HG03432 (cell line): ENCODE data around the gene LRFN2.

Source experiments
- ATAC-seq: cut with Tn5 transposase; IDR thresholded peaks from one replicate; pipeline ENCODE4 v1.9.1; 2021; ENCODE audit warnings: mild to moderate bottlenecking, moderate library complexity; ENCODE audit not compliant: unreplicated experiment

The LRFN2 gene

DNA sequence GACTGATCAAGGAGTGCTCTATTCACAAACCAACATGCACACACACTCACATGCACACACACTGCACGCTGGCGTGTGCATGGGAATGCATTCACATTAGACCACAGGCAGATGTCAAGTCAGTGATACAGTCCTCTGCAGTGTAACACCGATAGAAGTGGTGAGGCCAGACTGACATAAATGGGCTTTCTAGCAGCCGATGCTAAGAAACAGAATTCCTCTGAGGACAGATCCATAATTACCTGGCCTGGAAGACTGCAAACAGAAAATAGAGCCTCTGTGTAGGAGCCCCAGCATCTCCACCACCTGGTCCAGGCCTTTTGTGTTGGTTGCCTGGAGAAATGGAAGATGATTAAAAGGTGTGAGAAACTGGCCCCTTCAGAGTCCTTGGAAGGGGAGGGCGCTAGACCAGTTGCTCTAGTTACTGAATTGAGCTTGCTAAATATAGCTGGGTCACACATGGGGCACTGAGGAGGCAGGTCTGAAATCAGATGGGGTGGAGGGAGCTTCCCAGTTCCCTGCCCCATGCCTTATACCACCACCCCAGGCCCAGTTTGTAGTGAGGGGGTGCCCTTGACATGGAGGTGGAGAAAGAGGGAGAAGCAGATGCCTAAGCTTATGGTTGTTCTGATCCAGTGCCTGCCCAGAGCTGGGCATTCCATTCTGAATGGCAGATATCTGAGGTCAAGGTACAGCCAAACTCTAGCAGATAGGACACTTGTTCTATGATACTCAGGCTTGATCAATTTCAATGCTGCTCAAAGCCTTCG, 233.8 kb downstream of the LRFN2 start:
- no peak for ATAC-seq

DNA sequence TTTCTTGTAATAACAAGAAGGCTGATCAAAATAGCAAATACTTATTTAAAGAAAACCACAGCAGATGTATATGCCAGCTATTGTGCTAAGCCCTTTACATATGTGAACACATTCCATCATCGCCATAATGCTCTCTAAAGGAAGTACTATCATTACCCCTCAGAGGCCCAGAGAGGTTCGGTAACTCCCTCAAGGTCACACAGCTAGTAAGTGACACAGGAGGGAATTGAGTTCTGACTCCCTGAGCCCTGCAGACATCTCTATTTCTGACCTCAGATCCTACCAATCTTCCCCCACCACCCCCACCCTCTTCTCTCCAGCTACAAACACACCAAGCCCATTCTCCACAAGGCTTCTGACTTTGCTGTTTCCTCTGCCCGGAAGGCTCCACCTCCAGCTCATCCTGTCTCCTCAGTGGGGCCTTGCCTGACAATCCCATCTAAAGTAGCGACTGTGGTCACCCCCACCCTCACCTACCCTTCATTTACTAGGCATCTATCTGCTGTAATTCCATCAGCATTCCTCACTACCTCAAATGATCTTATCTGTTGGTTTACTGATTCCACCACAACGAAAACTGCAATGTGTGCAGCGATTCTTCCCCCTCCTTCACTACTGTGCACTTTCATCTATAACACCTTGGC, 234.5 kb downstream of the LRFN2 start:
- no peak for ATAC-seq

GRCh38 chr6:40352006-40352405, 235.2 kb downstream of the LRFN2 start:
- no peak for ATAC-seq

- no peak for ATAC-seq
These were observed 236.4 kb downstream of the LRFN2 start for GRCh38 chr6:40350747-40351217.

DNA sequence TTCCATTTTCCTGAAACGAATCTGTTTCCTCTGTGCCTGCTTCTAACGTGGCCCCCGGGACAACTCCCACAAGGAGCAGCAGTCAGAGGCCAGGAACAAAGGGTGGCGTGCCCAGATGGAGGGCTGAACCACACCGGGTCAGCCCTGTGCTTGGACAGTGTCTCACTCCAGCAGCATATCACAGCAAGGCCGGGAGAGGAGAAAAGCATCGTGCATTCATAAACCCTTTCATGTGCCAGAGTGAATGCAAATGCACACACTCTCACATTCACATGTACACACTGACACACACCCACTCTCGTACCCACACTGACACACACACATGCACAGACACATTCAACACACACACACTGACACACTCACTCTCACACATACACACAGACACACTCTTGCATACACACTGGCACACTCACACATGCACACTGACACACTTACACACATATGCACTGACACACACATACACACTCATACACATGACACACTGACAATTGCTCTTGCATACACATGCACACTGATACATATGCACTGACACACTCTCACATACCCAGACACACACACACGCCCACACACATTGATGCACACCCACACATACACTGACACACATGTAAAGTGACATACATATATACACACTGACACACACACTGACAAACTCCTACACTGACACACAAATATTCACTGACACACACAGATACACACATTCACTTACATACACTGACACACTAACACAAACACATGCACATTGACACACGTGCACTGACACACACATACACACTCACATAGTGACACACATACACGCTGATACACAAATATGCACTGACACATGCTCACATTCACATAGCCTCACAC, 237.0 kb downstream of the LRFN2 start:
- ATAC-seq = no peak

DNA sequence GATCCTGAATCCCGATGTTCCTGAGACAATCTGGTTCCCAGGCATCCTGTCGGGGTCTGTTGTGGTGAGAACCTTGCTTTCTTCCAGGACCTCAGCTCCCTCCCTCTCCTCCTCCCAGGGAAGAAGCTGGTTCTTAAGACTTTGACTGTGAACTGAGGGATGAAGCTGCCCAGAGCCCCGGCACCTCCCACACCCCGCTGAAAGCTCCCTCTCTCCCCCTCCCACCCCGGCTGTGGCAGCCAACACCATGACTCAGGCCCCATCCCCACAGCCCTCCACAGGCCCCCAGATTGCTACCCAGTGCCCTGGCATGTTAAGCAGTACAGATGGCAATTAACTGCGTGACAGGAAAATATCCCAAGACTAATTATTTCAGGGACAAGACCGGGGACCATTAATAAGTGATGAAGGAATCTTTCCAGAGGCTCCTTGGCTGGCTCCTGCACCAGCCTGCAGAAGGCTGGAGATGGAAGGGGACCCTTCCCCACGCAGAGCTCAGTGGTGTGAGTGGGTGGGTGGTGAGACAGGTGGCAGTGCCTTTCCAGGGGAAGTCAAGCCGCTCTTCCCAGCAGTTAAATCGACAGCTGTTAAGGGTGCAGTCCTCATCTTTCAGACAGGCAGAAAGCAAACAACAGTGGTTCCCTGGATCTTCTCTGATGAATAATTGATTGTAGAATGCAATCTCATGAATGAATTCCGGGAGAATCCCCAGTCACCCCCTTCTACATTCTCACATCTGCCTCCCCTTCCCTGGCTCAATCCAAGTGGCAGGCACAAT, 237.9 kb downstream of the LRFN2 start:
- ATAC-seq = no peak

- ATAC-seq = no peak
These were observed 238.6 kb downstream of the LRFN2 start for GRCh38 chr6:40348591-40348990.

DNA sequence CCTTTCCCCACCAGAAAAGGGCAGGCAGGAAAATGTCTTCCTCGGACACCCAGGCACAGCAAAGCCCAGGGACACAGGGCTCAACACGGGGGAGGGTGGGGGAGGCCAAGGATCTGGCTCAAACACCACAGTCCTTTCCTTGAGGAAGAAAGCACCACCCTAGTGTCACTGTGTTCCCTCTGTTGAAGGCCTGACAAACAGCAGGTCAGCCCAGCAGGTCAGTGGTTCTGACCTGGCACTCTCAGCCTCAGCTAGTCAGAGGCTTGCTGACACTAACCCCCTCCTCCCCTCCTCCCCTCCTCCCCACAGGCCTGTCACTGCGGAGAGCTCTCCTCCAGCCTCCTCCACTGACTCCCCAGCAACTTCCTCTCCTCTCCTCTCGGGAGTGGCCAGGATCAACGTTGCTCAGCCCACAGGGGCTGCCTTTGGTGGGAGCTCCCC, 239.6 kb downstream of the LRFN2 start:
- ATAC-seq = no peak

DNA sequence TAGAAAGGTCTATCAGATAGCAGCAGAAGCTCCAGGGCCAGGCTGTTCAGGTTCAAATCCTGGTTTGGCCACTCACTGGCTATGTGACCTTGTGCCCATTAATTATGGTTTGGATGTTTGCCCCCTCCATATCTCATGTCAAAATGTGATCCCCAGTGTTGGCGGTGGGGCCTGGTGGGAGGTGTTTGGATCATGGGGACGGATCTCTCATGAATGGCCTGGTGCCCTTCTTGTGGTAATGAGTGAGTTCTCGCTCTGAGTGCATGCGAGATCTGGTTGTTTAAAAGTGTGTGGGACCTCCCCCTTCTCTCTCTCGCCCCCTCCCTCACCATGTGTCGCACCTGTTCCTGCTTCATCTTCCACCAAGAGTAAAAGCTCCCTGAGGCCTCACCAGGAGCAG, 240.9 kb downstream of the LRFN2 start:
- no peak for ATAC-seq

DNA sequence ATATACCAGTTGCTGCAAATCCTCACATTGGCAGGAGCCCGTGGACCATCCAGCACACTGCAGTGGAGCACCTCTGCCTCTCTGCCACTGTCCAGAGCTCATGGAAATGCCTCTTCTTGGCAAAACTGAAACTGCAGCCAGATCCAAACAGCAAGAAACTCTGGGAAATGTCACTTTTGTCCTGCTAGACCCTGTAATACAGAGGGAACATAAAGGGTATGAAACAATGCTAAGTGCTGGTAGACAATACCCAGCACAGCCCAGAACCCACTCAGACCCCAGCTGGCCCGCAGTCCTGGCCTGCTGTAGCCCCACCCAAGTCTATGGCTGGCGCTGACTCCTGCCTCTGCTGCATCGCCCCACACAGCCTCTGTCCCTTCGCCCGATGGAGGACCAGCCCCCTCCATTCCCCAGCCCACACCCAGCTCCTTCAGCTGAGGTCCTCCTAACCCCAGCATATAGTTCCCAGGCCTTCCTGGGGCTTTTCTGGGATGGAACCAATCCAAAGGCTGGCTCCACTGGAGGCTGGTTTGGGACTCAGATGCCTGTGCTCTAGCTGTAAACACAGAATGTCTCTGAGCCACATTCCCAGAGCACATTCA, 242.5 kb downstream of the LRFN2 start:
- no peak for ATAC-seq

- no peak for ATAC-seq
These were observed 243.1 kb downstream of the LRFN2 start for GRCh38 chr6:40343877-40344565.

- no peak for ATAC-seq
These were observed 243.8 kb downstream of the LRFN2 start for GRCh38 chr6:40343318-40343876.

DNA sequence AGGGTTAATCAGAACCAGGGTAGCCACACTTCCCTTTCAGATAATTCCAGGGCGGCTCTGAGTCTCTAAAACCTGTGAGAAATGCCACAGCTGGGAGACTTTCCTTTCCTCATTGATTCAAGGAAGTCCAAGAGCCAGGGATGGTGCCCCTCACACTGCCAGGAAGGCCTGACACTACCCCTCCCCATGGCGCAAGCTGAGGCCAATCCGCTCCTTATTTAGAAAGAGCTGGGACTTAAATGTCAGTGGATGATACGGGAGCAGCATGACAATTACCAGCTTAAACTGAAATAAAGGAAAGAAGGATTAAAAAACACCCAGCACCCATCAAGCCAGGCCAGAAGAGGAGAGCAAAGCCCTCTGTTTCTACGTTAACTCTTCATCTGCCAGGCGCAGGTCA, 244.4 kb downstream of the LRFN2 start:
- no peak for ATAC-seq

GRCh38 chr6:40341726-40342125, 245.4 kb downstream of the LRFN2 start:
- no peak for ATAC-seq
